GM12878 (cell line): Measurements from ENCODE around the gene LRIT1. TPM values are rescaled to one million over a fixed set of nuclear protein-coding genes. Genes with fewer than 3 reads are reported as not detected.

Experiments
- ATAC-seq: fragments of 200-7000 bp; cut with Tn5 transposase; 3 replicates; pipeline ENCODE4 v1.9.1; 2020; ENCODE audit warnings: mild to moderate bottlenecking, moderate library complexity
- BruUV-seq: library from RNA; stranded (reverse); fragments of 400-500 nt; replicated peaks from 2 replicates; lab custom pipeline; 2021; lab: Mats Ljungman, UMichigan
- CTCF ChIA-PET: fragments of 300-600 bp; sonication (Branson Sonifier 250); formaldehyde crosslinking; extraction: SDS; loops from one replicate; lab custom pipeline; 2021; ENCODE audit warnings: inconsistent platforms; lab: Yijun Ruan, JAX
- POLR2A ChIA-PET: fragments of 350-600 bp; formaldehyde crosslinking; extraction: SDS; loops from one replicate; lab custom pipeline; 2021; ENCODE audit warnings: inconsistent platforms; lab: Charles Lee
- RAD21 ChIA-PET: fragments of 300-600 bp; sonication (Branson Sonifier 250); formaldehyde crosslinking; loops from one replicate; lab custom pipeline; 2023; ENCODE audit warnings: antibody characterized with exemption; ENCODE audit not compliant: unreplicated experiment; lab: Charles Lee
- SMC1A ChIA-PET: fragments of 300-600 bp; sonication (Branson Sonifier 250); formaldehyde crosslinking; loops from one replicate; lab custom pipeline; 2023; ENCODE audit not compliant: unreplicated experiment, uncharacterized antibody; lab: Charles Lee
- DNase-seq: peaks from one replicate; pipeline ENCODE4 v3.0.0-alpha.2; 2011; ENCODE audit warnings: low read depth, low spot score
- FAIRE-seq: peaks from 3 replicates; lab custom pipeline; 2011; peaks lifted over from hg19 to GRCh38; lab: Jason Lieb, UNC
- H2AFZ ChIP-seq: 2 replicates; pipeline ENCODE4 v1.6.0; 2011; ENCODE audit warnings: low read depth, low read length, control low read depth; ENCODE audit not compliant: control insufficient read depth
- H3K27ac ChIP-seq: 2 replicates; pipeline ENCODE4 v1.5.1; 2011; ENCODE audit warnings: control low read depth; ENCODE audit not compliant: control insufficient read depth, insufficient read depth
- H3K27me3 ChIP-seq, 2 experiments: replicated peaks in 1 of 2; 2 replicates each; pipeline versions ENCODE4 v1.6.0 to v1.6.1; 2011; ENCODE audit warnings: low read length in 1 of 2; ENCODE audit not compliant: control insufficient read depth in 2 of 2, insufficient read depth in 2 of 2
- H3K36me3 ChIP-seq, 2 experiments: 2 replicates each; pipeline ENCODE4 v1.5.1; 2011; ENCODE audit warnings: low read length in 1 of 2; ENCODE audit not compliant: control insufficient read depth in 2 of 2, insufficient read depth in 2 of 2
- H3K4me1 ChIP-seq: 2 replicates; pipeline ENCODE4 v1.6.1; 2011; ENCODE audit warnings: mild to moderate bottlenecking, low read length, moderate library complexity, mixed read lengths; ENCODE audit not compliant: control insufficient read depth, insufficient read depth
- H3K4me2 ChIP-seq: 2 replicates; pipeline ENCODE4 v1.6.0; 2011; ENCODE audit warnings: control low read depth; ENCODE audit not compliant: control insufficient read depth, insufficient read depth
- H3K4me3 ChIP-seq: fragments of 200-600 bp; sonication (generic); 2 replicates; pipeline ENCODE4 v1.5.1; 2016
- H3K79me2 ChIP-seq: 2 replicates; pipeline ENCODE4 v1.6.0; 2011; ENCODE audit warnings: low read length; ENCODE audit not compliant: control insufficient read depth, insufficient read depth
- H3K9ac ChIP-seq: 2 replicates; pipeline ENCODE4 v1.8.0; 2011; ENCODE audit warnings: low read length, control low read depth, mixed read lengths; ENCODE audit not compliant: control insufficient read depth, insufficient read depth
- H3K9me3 ChIP-seq: replicated peaks from 3 replicates; pipeline ENCODE4 v1.5.1; 2011; ENCODE audit warnings: mild to moderate bottlenecking, low read length; ENCODE audit not compliant: control insufficient read depth, insufficient read depth
- H4K20me1 ChIP-seq: 2 replicates; pipeline ENCODE4 v1.6.0; 2011; ENCODE audit not compliant: control insufficient read depth, insufficient read depth
- CHD4 ChIP-seq: fragments of 200-600 bp; sonication (generic); IDR thresholded peaks from 2 replicates; pipeline ENCODE4 v1.6.1; 2016; ENCODE audit warnings: mild to moderate bottlenecking
- MEF2B ChIP-seq: fragments of 450-650 bp; IDR thresholded peaks from 2 replicates; pipeline ENCODE4 v1.6.1; 2018; ENCODE audit warnings: mild to moderate bottlenecking, moderate library complexity; ENCODE audit not compliant: partially characterized antibody, poor library complexity, severe bottlenecking
- MTA2 ChIP-seq: fragments of 450-650 bp; IDR thresholded peaks from 2 replicates; pipeline ENCODE4 v1.6.1; 2016; ENCODE audit warnings: low read depth, mild to moderate bottlenecking, moderate library complexity
- NFYA ChIP-seq: IDR thresholded peaks from 2 replicates; pipeline ENCODE4 v1.6.1; 2011; ENCODE audit warnings: low read depth, mild to moderate bottlenecking, low read length, improper control_type of control experiment, borderline replicate concordance
- PML ChIP-seq: IDR thresholded peaks from 2 replicates; pipeline ENCODE4 v1.6.1; 2012; ENCODE audit warnings: low read length, inconsistent platforms
- RAD21 ChIP-seq: IDR thresholded peaks from 2 replicates; pipeline ENCODE4 v1.6.1; 2011; ENCODE audit warnings: mild to moderate bottlenecking, low read depth, low read length, moderate library complexity; ENCODE audit not compliant: insufficient read depth
- SMARCA5 ChIP-seq: fragments of 450-650 bp; IDR thresholded peaks from 2 replicates; pipeline ENCODE4 v1.6.1; 2017; ENCODE audit warnings: mild to moderate bottlenecking
- SUZ12 ChIP-seq: fragments of 200-600 bp; sonication (generic); IDR thresholded peaks from one replicate; pipeline ENCODE4 v1.6.1; 2018; ENCODE audit warnings: antibody characterized with exemption, mild to moderate bottlenecking; ENCODE audit not compliant: unreplicated experiment
- TARDBP ChIP-seq: IDR thresholded peaks from 2 replicates; pipeline ENCODE4 v1.6.1; 2016; ENCODE audit warnings: borderline replicate concordance
- ZBED1 ChIP-seq: IDR thresholded peaks from 2 replicates; pipeline ENCODE4 v1.6.1; 2016; ENCODE audit warnings: borderline replicate concordance
- ZNF622 ChIP-seq: fragments of 450-650 bp; IDR thresholded peaks from 2 replicates; pipeline ENCODE4 v1.6.1; 2017; ENCODE audit warnings: mild to moderate bottlenecking, inconsistent platforms
- WGBS: methylation state at CpG from one replicate; pipeline ENCODE4 v1.1.6; 2016; ENCODE audit warnings: low lambda C conversion rate; ENCODE audit not compliant: insufficient replicate concordance, insufficient coverage; ENCODE audit errors: missing lambda C conversion rate; 5-methylcytosine and 5-hydroxymethylcytosine counted together
- in situ Hi-C: fragments of 300-500 bp; cut with MboI; formaldehyde crosslinking; loops from 9 replicates; pipeline ENCODE4 v1.14.3; 2018; ENCODE audit warnings: mixed read lengths
- intact Hi-C: fragments of 100-400 bp; cut with micrococcal nuclease; formaldehyde crosslinking; loops from one replicate; pipeline ENCODE4 v1.14.2; 2022; ENCODE audit not compliant: unreplicated experiment
- polyA plus RNA-seq, 11 experiments: library from polyadenylated mRNA; depleted of rRNA in 4 of 11; unstranded in 6 of 11; stranded (reverse) in 5 of 11; fragments of >200 nt; fragmentation: Nextera tagmentation in 4 of 11; fragmentation: Illumina TruSeq in 1 of 11; extraction: Ambion mirVana in 4 of 11; extraction: Trizol in 1 of 11; gene quantifications; 1 replicate in 1 of 11; 2 replicates in 10 of 11; pipeline versions ENCODE4 v1.2.1 to v1.2.3, GENCODE V29; 2011 to 2016; ENCODE audit warnings: inconsistent platforms in 2 of 11, missing spikeins in 2 of 11, low read depth in 1 of 11
- total RNA-seq, 4 experiments: library from RNA; depleted of rRNA in 3 of 4; stranded (reverse); fragments of >200 nt in 3 of 4; fragmentation: Illumina TruSeq in 1 of 4; extraction: Trizol in 1 of 4; gene quantifications; 2 replicates each; pipeline versions ENCODE4 v1.2.1 to v1.2.3, GENCODE V29; 2013 to 2021
- TF ChIP-seq, protein P1 (sequence below): fragments of 450-650 bp; IDR thresholded peaks from 2 replicates; pipeline ENCODE4 v1.6.1; 2017; ENCODE audit warnings: low read depth, mild to moderate bottlenecking, moderate library complexity
- TF ChIP-seq, protein P2 (sequence below): IDR thresholded peaks from 2 replicates; pipeline ENCODE4 v1.6.1; 2011; ENCODE audit warnings: low read depth, low read length, improper control_type of control experiment, borderline replicate concordance
- TF ChIP-seq, protein P3 (sequence below): fragments of 450-650 bp; IDR thresholded peaks from 2 replicates; pipeline ENCODE4 v1.6.1; 2016; ENCODE audit warnings: mild to moderate bottlenecking
- TF ChIP-seq, protein P4 (sequence below): fragments of 450-650 bp; IDR thresholded peaks from 2 replicates; pipeline ENCODE4 v1.6.1; 2017; ENCODE audit warnings: mild to moderate bottlenecking, low read depth, inconsistent platforms; ENCODE audit not compliant: poor library complexity, severe bottlenecking
- TF ChIP-seq, protein P5 (sequence below): IDR thresholded peaks from 2 replicates; pipeline ENCODE4 v1.6.1; 2012; ENCODE audit warnings: mild to moderate bottlenecking, low read depth, low read length

The LRIT1 gene
- total and polyA plus RNA-seq, 10 of the 15 experiments (the other 5 are each of a cell fraction or from before 2014, with no cell fraction given) = not detected

DNA sequence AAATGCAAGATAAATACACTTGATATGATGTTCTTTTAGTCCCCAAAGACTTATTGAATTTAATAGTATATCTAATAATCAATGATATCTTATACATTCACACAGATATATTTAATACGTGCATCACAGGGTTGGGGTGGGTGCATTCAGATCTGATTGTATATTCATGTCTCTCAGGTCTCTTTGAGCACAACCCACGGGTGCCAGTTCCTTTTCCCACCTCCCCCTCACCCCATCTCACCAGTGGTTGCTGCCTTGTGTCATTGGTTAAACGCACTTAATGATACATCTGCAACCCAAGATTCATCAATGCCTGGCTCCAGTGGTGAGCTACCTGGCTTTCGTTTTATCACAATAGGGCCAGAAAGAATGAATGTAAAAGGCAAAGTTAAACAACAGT, 6.2 kb downstream of the LRIT1 start:
- in situ Hi-C loops (no loop called here), intact Hi-C loops (no loop called here)
- RAD21 ChIA-PET = no interaction called here
- Histone ChIP-seq H3K27me3 (peaks cover 0 to 4% of the 10 kb centered on the region in 2 experiments; a peak in 2 of 4 replicates), H3K4me2 (no peak overlapping the region), H3K9me3 (no peaks in the 10 kb centered on the region), H3K4me3 (no peak overlapping the region), H3K36me3 (no peaks in the 10 kb centered on the region), H4K20me1 (no peaks in the 10 kb centered on the region), H2AFZ (no peak overlapping the region), H3K9ac (no peak overlapping the region), H3K79me2 (no peaks in the 10 kb centered on the region), H3K4me1 (no peaks in the 10 kb centered on the region), H3K27ac (no peak overlapping the region)
- POLR2A ChIA-PET = no interaction called here
- WGBS = 39% methylated on average over 4 of the region's 4 CpGs
- FAIRE-seq (no peak), DNase-seq (no peak), ATAC-seq (no peak)
- SMC1A ChIA-PET = no interaction called here
- CTCF ChIA-PET = no interaction called here
- BruUV-seq = no TSS peak
- TF ChIP-seq SMARCA5 (no peak), ZBED1 (no peak), RAD21 (no peak), PML (no peak), NFYA (no peak), TARDBP (no peak), MTA2 (no peak), SUZ12 (no peak), MEF2B (no peak), CHD4 (no peak), ZNF622 (no peak)
- TF ChIP-seq, protein P1, sequence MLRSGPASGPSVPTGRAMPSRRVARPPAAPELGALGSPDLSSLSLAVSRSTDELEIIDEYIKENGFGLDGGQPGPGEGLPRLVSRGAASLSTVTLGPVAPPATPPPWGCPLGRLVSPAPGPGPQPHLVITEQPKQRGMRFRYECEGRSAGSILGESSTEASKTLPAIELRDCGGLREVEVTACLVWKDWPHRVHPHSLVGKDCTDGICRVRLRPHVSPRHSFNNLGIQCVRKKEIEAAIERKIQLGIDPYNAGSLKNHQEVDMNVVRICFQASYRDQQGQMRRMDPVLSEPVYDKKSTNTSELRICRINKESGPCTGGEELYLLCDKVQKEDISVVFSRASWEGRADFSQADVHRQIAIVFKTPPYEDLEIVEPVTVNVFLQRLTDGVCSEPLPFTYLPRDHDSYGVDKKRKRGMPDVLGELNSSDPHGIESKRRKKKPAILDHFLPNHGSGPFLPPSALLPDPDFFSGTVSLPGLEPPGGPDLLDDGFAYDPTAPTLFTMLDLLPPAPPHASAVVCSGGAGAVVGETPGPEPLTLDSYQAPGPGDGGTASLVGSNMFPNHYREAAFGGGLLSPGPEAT = no peak
- TF ChIP-seq, protein P2, sequence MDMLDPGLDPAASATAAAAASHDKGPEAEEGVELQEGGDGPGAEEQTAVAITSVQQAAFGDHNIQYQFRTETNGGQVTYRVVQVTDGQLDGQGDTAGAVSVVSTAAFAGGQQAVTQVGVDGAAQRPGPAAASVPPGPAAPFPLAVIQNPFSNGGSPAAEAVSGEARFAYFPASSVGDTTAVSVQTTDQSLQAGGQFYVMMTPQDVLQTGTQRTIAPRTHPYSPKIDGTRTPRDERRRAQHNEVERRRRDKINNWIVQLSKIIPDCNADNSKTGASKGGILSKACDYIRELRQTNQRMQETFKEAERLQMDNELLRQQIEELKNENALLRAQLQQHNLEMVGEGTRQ = no peak
- TF ChIP-seq, protein P3, sequence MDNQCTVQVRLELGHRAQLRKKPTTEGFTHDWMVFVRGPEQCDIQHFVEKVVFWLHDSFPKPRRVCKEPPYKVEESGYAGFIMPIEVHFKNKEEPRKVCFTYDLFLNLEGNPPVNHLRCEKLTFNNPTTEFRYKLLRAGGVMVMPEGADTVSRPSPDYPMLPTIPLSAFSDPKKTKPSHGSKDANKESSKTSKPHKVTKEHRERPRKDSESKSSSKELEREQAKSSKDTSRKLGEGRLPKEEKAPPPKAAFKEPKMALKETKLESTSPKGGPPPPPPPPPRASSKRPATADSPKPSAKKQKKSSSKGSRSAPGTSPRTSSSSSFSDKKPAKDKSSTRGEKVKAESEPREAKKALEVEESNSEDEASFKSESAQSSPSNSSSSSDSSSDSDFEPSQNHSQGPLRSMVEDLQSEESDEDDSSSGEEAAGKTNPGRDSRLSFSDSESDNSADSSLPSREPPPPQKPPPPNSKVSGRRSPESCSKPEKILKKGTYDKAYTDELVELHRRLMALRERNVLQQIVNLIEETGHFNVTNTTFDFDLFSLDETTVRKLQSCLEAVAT = no peak
- TF ChIP-seq, protein P4, sequence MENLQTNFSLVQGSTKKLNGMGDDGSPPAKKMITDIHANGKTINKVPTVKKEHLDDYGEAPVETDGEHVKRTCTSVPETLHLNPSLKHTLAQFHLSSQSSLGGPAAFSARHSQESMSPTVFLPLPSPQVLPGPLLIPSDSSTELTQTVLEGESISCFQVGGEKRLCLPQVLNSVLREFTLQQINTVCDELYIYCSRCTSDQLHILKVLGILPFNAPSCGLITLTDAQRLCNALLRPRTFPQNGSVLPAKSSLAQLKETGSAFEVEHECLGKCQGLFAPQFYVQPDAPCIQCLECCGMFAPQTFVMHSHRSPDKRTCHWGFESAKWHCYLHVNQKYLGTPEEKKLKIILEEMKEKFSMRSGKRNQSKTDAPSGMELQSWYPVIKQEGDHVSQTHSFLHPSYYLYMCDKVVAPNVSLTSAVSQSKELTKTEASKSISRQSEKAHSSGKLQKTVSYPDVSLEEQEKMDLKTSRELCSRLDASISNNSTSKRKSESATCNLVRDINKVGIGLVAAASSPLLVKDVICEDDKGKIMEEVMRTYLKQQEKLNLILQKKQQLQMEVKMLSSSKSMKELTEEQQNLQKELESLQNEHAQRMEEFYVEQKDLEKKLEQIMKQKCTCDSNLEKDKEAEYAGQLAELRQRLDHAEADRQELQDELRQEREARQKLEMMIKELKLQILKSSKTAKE = no peak
- TF ChIP-seq, protein P5, sequence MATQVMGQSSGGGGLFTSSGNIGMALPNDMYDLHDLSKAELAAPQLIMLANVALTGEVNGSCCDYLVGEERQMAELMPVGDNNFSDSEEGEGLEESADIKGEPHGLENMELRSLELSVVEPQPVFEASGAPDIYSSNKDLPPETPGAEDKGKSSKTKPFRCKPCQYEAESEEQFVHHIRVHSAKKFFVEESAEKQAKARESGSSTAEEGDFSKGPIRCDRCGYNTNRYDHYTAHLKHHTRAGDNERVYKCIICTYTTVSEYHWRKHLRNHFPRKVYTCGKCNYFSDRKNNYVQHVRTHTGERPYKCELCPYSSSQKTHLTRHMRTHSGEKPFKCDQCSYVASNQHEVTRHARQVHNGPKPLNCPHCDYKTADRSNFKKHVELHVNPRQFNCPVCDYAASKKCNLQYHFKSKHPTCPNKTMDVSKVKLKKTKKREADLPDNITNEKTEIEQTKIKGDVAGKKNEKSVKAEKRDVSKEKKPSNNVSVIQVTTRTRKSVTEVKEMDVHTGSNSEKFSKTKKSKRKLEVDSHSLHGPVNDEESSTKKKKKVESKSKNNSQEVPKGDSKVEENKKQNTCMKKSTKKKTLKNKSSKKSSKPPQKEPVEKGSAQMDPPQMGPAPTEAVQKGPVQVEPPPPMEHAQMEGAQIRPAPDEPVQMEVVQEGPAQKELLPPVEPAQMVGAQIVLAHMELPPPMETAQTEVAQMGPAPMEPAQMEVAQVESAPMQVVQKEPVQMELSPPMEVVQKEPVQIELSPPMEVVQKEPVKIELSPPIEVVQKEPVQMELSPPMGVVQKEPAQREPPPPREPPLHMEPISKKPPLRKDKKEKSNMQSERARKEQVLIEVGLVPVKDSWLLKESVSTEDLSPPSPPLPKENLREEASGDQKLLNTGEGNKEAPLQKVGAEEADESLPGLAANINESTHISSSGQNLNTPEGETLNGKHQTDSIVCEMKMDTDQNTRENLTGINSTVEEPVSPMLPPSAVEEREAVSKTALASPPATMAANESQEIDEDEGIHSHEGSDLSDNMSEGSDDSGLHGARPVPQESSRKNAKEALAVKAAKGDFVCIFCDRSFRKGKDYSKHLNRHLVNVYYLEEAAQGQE = no peak
